Parathyroid adenoma (tissue), 2 donors: Measurements from ENCODE around the gene EPHA4.

Experiments
- H2AFZ ChIP-seq: fragments of 300-600 bp; sonication (generic); one replicate; pipeline ENCODE4 v1.7.0; 2017; ENCODE audit warnings: antibody characterized with exemption, mild to moderate bottlenecking
- H3K27ac ChIP-seq: fragments of 300-600 bp; sonication (generic); one replicate; pipeline ENCODE4 v1.7.0; 2017
- H3K27me3 ChIP-seq: fragments of 300-600 bp; sonication (generic); one replicate; pipeline ENCODE4 v1.7.0; 2017; ENCODE audit warnings: low read length; ENCODE audit not compliant: control insufficient read depth, insufficient read depth
- H3K36me3 ChIP-seq: fragments of 300-600 bp; sonication (generic); one replicate; pipeline ENCODE4 v1.7.0; 2017; ENCODE audit warnings: low read length; ENCODE audit not compliant: control insufficient read depth, insufficient read depth
- H3K4me1 ChIP-seq: fragments of 300-600 bp; sonication (generic); one replicate; pipeline ENCODE4 v1.7.0; 2017; ENCODE audit warnings: control low read depth
- H3K4me2 ChIP-seq: fragments of 300-600 bp; sonication (generic); one replicate; pipeline ENCODE4 v1.7.0; 2017; ENCODE audit warnings: low read length
- H3K4me3 ChIP-seq: fragments of 300-600 bp; sonication (generic); one replicate; pipeline ENCODE4 v1.7.0; 2017; ENCODE audit warnings: low read depth, low read length
- H3K79me2 ChIP-seq: fragments of 300-600 bp; sonication (generic); one replicate; pipeline ENCODE4 v1.7.0; 2017; ENCODE audit warnings: control low read depth
- H3K9ac ChIP-seq: fragments of 300-600 bp; sonication (generic); one replicate; pipeline ENCODE4 v1.7.0; 2017; ENCODE audit warnings: mild to moderate bottlenecking
- H3K9me3 ChIP-seq: fragments of 300-600 bp; sonication (generic); one replicate; pipeline ENCODE4 v1.7.0; 2017; ENCODE audit warnings: low read length; ENCODE audit not compliant: control insufficient read depth
- TF ChIP-seq, protein P1 (sequence below): fragments of 300-600 bp; sonication (generic); IDR thresholded peaks from one replicate; pipeline ENCODE4 v1.7.0; 2017; ENCODE audit warnings: antibody characterized with exemption, mild to moderate bottlenecking
- donor health status: primary hyperparathyroidism.

EPHA4 gene

DNA sequence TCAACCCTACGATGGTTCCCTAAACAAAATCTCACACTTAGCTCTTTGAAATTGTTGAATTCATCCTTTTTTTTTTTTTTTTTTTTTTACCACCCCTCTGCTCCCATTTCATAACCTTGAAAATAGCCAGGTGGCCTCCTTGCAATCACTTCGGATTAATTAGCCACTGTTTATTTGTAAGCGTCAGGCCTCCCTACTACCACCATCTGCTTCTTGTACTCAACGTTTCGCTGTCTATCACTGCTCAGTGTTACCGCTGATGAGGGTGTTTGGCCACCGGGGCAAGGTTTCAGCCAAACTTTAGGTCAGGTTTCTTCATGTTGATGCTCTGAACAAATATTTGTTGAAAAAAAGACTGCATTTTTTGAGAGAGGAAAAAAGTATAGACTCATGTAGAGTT lies 183.2 kb downstream of the EPHA4 start:
- H3K27me3 ChIP-seq = no peaks in the 10 kb centered on the region
- H3K27ac ChIP-seq = no peak overlapping the region
- H3K9ac ChIP-seq = no peak overlapping the region
- no peaks in the 10 kb centered on the region for H3K9me3 ChIP-seq
- H3K36me3 ChIP-seq = no peaks in the 10 kb centered on the region
- H3K4me2 ChIP-seq = no peak overlapping the region
- H3K4me1 ChIP-seq = no peaks in the 10 kb centered on the region
- H3K79me2 ChIP-seq = no peaks in the 10 kb centered on the region
- no peak overlapping the region for H2AFZ ChIP-seq
- TF ChIP-seq, protein P1, sequence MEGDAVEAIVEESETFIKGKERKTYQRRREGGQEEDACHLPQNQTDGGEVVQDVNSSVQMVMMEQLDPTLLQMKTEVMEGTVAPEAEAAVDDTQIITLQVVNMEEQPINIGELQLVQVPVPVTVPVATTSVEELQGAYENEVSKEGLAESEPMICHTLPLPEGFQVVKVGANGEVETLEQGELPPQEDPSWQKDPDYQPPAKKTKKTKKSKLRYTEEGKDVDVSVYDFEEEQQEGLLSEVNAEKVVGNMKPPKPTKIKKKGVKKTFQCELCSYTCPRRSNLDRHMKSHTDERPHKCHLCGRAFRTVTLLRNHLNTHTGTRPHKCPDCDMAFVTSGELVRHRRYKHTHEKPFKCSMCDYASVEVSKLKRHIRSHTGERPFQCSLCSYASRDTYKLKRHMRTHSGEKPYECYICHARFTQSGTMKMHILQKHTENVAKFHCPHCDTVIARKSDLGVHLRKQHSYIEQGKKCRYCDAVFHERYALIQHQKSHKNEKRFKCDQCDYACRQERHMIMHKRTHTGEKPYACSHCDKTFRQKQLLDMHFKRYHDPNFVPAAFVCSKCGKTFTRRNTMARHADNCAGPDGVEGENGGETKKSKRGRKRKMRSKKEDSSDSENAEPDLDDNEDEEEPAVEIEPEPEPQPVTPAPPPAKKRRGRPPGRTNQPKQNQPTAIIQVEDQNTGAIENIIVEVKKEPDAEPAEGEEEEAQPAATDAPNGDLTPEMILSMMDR = no peak
- no peak overlapping the region for H3K4me3 ChIP-seq

DNA sequence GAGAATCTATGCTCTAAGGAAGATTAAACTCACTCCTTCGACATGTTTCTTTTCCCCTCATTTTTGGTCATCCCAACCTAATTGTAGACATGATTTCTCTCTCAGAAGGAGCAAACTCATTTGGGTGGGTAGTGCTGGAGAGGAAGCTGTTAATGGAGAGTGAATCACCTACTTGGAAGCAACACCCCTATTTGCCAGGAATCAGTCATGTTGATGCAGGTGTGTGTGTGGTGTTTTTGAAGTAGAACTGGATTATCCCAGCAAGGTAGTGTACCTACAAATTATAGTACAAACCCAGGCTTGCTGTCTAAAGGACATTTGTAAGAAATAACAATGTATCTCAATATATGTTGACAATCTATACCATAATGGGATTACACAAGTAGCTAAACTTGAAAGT lies 186.4 kb downstream of the EPHA4 start:
- no peaks in the 10 kb centered on the region for H3K4me1 ChIP-seq
- no peak overlapping the region for H3K9ac ChIP-seq
- no peak overlapping the region for H3K4me3 ChIP-seq
- H3K27me3 ChIP-seq = no peaks in the 10 kb centered on the region
- H3K36me3 ChIP-seq = no peaks in the 10 kb centered on the region
- no peaks in the 10 kb centered on the region for H3K79me2 ChIP-seq
- no peak overlapping the region for H2AFZ ChIP-seq
- H3K4me2 ChIP-seq = no peak overlapping the region
- no peak overlapping the region for H3K27ac ChIP-seq
- no peaks in the 10 kb centered on the region for H3K9me3 ChIP-seq
- TF ChIP-seq, protein P1 = no peak

DNA sequence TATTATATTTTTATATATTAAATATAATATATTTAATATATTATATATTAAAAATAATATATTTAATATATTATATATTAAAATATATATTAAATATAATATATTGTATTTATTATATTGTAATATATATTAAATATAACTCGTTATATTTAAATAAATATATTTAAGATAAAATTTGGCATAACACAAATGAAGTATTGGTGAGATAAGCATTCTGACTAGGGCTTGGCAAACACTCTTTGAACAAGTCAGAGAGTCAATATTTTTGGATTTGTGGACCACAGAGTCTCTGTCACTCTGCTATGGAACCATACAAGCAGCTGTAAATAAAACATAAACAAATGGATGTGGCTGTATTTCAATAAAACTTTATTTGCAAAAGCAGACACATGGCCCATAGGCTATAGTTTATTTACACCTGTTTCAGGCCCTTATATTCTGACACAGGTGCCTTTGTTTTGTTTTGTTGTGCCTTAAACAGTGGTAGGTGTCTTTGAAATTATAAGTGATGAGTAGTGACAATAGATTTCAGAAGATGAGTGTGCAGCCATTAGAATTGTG lies 190.1 kb downstream of the EPHA4 start:
- Histone ChIP-seq H3K4me2 (no peak overlapping the region), H3K27ac (no peak overlapping the region), H3K9me3 (no peaks in the 10 kb centered on the region), H3K27me3 (no peaks in the 10 kb centered on the region), H2AFZ (no peak overlapping the region), H3K4me1 (no peaks in the 10 kb centered on the region), H3K79me2 (no peaks in the 10 kb centered on the region), H3K9ac (no peak overlapping the region), H3K4me3 (no peak overlapping the region), H3K36me3 (no peaks in the 10 kb centered on the region)
- TF ChIP-seq, protein P1 = no peak

DNA sequence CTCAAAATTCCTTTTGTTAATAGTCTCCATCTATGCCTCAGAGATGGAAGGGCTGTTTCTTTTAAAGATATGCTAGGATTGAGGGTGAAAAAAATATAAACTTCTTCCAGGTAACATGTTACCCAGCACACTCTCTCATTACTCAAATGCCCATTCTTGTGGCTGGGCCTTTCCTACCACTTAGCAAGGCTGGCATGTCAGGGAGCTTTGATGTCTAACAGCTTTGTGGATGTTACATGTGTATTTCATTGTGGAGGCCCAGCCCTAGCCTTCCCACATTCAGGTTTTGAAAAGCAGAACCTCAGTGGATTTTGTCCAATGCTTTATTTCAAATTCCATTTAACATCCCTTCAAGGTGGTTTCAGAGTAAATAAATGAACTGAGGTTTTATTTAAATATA lies 191.4 kb downstream of the EPHA4 start:
- no peaks in the 10 kb centered on the region for H3K4me1 ChIP-seq

DNA sequence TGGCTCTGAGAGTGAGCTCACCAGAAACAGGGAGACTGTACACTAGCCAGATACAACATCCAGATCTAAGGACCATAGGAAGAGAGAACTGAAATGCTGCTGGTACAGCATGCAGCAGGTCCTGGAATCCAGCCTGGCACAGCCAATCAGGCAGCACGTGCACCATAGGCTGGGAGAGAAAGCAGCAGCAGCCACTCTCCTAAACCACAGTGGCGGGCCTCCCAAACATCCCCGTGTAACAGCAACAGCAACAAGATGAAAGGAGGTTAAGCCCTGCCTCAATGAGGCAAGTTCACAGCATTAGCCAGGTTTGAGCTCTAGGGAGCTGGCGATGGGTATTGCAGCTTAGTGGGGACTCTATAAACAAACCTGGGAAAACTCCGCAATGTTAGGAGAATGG lies 192.0 kb downstream of the EPHA4 start:
- TF ChIP-seq, protein P1 = no peak
- no peak overlapping the region for H3K4me2 ChIP-seq
- H3K36me3 ChIP-seq = no peaks in the 10 kb centered on the region
- no peaks in the 10 kb centered on the region for H3K79me2 ChIP-seq
- no peak overlapping the region for H2AFZ ChIP-seq
- no peaks in the 10 kb centered on the region for H3K9me3 ChIP-seq
- H3K4me3 ChIP-seq = no peak overlapping the region
- H3K4me1 ChIP-seq = no peaks in the 10 kb centered on the region
- no peaks in the 10 kb centered on the region for H3K27me3 ChIP-seq
- H3K9ac ChIP-seq = no peak overlapping the region
- no peak overlapping the region for H3K27ac ChIP-seq

More for the DNA sequence above, 191.4 kb downstream of the EPHA4 start:
- Histone ChIP-seq H3K36me3 (no peaks in the 10 kb centered on the region), H3K27me3 (no peaks in the 10 kb centered on the region), H3K9me3 (no peaks in the 10 kb centered on the region), H3K9ac (no peak overlapping the region), H3K4me2 (no peak overlapping the region), H3K4me3 (no peak overlapping the region), H3K27ac (no peak overlapping the region), H3K79me2 (no peaks in the 10 kb centered on the region), H2AFZ (no peak overlapping the region)
- TF ChIP-seq, protein P1 = no peak
